GM12872 (cell line): ENCODE results near the gene CCDC32.

Source experiments
- TF ChIP-seq, protein P1 (sequence below): IDR thresholded peaks from 3 replicates; pipeline ENCODE4 v1.5.1; 2011; ENCODE audit warnings: low read depth, mild to moderate bottlenecking, low read length, moderate library complexity; ENCODE audit not compliant: insufficient read depth

CCDC32 gene

DNA sequence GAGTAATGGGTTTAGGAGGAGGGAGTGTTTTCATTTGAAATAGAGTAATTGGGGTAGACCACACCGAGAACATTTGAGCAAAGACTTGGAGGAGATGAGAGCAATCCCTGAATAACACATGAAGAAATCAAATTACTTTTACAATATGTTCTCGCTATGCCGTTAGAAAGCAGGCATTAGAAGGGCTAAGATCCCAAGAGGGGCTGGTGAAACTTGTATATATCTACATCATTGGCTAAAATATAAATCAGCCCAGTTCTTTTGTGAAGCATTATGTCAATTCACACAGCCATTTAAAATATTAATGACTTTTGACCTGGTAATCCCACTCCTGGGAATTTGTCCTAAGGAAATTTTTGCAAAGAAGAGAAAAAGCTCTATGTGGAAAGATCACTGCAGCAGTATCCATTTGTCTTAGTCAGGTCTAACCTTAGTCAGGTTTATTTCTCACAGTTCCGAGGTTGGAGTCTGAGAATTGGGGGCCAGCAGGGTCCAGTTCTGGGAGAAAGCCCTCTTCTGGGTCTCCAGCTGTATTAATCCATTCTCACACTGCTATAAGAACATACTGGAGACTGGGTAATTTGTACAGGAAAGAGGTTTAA lies 31.0 kb downstream of the CCDC32 start:
- TF ChIP-seq, protein P1, sequence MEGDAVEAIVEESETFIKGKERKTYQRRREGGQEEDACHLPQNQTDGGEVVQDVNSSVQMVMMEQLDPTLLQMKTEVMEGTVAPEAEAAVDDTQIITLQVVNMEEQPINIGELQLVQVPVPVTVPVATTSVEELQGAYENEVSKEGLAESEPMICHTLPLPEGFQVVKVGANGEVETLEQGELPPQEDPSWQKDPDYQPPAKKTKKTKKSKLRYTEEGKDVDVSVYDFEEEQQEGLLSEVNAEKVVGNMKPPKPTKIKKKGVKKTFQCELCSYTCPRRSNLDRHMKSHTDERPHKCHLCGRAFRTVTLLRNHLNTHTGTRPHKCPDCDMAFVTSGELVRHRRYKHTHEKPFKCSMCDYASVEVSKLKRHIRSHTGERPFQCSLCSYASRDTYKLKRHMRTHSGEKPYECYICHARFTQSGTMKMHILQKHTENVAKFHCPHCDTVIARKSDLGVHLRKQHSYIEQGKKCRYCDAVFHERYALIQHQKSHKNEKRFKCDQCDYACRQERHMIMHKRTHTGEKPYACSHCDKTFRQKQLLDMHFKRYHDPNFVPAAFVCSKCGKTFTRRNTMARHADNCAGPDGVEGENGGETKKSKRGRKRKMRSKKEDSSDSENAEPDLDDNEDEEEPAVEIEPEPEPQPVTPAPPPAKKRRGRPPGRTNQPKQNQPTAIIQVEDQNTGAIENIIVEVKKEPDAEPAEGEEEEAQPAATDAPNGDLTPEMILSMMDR: no peak

DNA sequence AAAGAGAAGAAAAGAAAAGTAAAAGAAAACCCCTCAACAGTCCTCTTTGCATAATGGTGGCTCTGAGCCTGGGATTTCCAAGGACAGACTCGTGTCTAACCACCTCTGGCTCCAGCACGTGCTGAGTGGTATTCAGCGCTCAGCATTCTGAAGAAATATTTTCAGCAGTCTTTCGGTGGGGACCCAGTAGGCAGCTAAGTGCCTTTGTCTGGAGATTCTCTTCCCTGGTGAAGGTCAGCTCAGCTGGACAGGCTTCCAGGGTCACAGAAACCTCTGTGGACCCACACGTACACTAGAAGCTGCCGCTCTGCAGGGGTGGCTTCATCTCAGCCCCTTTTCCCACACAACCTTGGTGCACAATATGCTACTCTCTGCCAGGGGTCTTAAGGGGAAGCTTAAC lies 36.0 kb downstream of the CCDC32 start:
- TF ChIP-seq, protein P1: no peak

DNA sequence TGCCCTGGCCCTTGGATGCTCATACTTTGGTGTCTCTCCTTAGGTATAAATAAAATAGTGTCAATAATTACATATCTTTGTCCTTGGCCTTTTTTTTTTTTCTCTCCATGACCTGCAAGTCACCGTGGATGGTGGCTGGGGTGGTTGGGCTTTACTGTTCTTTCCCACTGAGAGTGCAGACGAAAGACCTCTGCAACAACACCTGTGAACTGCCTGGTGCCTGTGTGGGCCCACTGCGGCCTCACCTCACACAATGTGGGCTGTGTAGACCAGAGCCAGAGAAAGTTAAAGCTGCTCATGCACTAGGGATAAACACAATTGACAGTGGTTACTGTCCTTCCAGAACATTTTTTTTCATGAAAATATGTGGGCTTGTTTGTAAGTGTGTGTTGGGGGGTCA lies 39.0 kb downstream of the CCDC32 start:
- TF ChIP-seq, protein P1: no peak

DNA sequence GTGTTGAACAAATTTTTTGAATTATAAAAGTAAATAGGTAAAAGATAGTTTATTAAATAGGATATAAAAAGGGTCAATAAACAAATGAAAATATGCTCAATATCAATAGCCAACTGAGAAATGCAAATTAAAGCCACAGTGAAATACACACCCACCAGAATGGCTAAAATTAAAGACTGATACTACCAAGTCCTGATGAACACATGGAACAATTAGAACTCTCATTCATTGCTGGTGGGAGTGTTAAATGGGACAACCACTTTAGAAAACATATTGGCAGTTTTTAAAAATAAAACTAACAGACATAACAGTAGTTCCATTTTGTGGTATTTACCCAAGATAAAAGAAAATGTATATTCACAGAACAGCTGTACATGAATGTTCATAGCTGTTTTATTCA lies 41.2 kb downstream of the CCDC32 start:
- TF ChIP-seq, protein P1: no peak

DNA sequence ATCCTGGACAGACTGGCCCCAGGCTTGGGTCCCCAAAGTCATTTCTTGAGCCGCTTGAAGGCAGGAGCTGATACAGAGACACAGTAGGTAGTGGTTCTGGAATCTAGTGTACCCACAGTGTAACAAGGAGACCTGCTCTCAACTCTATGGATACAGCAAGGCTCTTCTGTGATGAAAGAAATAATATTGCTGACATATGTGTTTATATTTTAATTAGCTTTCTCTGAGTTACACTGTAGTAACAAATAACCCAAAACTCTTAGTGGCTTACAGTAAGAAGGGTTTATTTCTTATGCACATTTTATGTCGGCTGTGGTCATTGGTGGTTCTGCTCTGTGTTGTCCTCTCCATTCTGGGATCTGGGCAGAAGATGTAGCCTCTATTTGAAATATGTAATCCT lies 48.5 kb downstream of the CCDC32 start:
- TF ChIP-seq, protein P1: no peak

DNA sequence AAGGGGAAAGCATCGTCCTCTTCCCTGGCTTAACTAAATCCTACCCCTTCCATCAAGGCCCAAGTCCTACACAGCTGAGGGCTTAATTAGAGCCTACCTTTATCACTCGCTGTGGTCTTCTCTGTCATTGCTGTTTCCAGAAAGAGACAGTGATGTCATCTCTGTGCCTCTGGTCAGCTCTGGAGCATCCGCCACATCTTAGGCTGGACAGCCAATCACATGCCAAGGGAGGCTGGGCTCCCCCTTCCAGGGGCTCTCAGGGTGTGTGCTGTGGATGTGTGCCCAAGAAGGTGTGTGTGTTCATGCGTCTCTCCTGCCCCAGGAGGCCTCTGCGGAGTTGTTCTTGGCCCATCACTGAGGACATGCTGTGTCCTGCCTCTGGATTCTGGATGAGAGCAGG lies 51.2 kb downstream of the CCDC32 start:
- TF ChIP-seq, protein P1: no peak

DNA sequence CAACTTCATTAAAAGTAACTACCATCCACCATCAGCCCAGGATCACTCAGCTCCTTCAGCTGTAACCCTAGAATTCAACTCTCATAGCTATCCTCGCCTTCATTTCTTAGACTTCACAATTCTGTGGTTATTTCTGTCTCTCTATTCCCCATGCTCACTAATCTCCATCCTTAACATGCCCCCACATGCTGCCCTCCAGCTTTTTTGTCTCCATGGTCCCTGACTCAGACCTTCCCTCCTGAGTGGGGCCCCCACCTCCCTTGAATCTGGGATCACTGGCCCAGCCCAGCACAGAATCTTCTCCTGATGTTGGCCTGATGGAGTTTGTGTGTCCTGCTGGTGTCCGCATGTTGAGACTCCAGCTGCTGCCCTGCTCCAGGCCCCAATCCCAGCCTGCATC lies 52.4 kb downstream of the CCDC32 start:
- TF ChIP-seq, protein P1: no peak

DNA sequence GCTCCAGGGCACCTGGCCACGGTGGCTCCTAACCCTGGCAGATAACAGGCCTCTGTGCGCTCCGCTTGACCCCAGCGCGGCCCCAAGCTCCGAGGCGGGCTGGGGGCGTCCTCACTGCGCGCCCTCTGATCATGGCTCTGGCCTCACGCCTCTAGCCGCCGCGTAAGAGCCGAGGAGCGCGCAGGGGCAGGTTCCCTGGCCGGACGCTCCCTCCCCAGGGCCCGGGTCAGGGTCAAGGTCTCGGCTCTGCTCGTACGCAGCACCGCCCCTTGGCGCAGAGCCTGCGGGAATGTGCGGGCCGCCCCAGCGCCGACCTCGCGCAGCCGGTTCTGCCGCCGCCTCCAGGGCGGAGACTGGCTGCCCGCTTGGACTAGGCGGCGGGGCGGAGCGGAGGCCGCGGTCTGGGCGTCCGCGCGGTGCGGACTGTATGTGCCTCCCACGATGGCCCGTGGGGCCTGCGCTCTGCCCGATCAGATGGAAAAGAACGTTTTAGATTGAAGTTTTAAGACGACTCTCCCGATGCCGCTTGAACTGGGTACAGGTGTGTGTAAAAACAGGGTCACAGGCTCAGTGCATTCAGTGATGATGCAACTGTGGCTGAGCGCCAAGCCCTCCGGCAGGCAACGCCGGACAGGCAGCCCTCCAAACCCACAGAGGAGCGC lies 53.2 kb downstream of the CCDC32 start:
- TF ChIP-seq, protein P1: no peak
